Epidermal melanocyte (primary cell): Measurements from ENCODE around the gene PARP15.
A peak's percentile ranks its signal among the peaks of the same experiment; 100 is the strongest.
"Not testable (repeated sequence)": the region's sequence is repeated elsewhere in the genome, so short reads cannot be mapped to it uniquely, and the experiment has no call there.

Experiments
- DNase-seq: peaks from one replicate; pipeline ENCODE4 v3.0.0; 2011; ENCODE audit warnings: low spot score; ENCODE audit not compliant: insufficient read length

PARP15 gene

GRCh38 chr3:122665226-122665786, 87.9 kb downstream of the PARP15 start:
- DNase-seq, result no peak

GRCh38 chr3:122665881-122666280, 88.4 kb downstream of the PARP15 start:
- no peak for DNase-seq

GRCh38 chr3:122668930-122669730, 91.7 kb downstream of the PARP15 start:
- no peak for DNase-seq

GRCh38 chr3:122671553-122671952, 94.1 kb downstream of the PARP15 start:
- no peak for DNase-seq

GRCh38 chr3:122674339-122674738, 96.9 kb downstream of the PARP15 start:
- no peak for DNase-seq

- DNase-seq, result no peak
Measured at GRCh38 chr3:122676759-122677158, 99.3 kb downstream of the PARP15 start.

- DNase-seq, result no peak
Measured at GRCh38 chr3:122677216-122677615, 99.8 kb downstream of the PARP15 start.

GRCh38 chr3:122678506-122678905, 101.1 kb downstream of the PARP15 start:
- DNase-seq, result no peak

GRCh38 chr3:122679085-122679881, 101.8 kb downstream of the PARP15 start:
- DNase-seq, result peak; percentile 55

- no peak for DNase-seq
Measured at GRCh38 chr3:122679882-122680474, 102.5 kb downstream of the PARP15 start.

GRCh38 chr3:122680475-122681283, 103.2 kb downstream of the PARP15 start, which contains the start of gene PARP14:
PARP14 (plus strand) TSS chr3:122680839; CDS start chr3:122680884, 45 bp downstream.
- no peak for DNase-seq

- no peak for DNase-seq
Measured at GRCh38 chr3:122681284-122681973, 104.0 kb downstream of the PARP15 start.

GRCh38 chr3:122681974-122682409, 104.5 kb downstream of the PARP15 start:
- no peak for DNase-seq

- DNase-seq, result not testable (repeated sequence)
Measured at GRCh38 chr3:122682778-122683411, 105.4 kb downstream of the PARP15 start.

GRCh38 chr3:122687298-122687697, 109.8 kb downstream of the PARP15 start:
- no peak for DNase-seq
